ENCODE data around the gene TMEM132D. TPM values are rescaled to one million over a fixed set of nuclear protein-coding genes. Genes with fewer than 3 reads are reported as not detected.
A peak's percentile ranks its signal among the peaks of the same experiment; 100 is the strongest.

TMEM132D gene
- total and polyA plus RNA-seq, 2 of the 8 experiments (the other 6 are each of a cell fraction or from before 2014, with no cell fraction given) = 3.5 to 10.1 TPM

GRCh38 chr12:129903956-129904829 lies at the start of gene TMEM132D (continued):
- TF ChIP-seq SP1 (IDR thresholded peaks at IDR 0.05; ENCODE audit: low read depth, low read length) (no peak), TAF7 (optimal IDR thresholded peaks at IDR 0.05; ENCODE audit: borderline replicate concordance, low read depth, low read length) (no peak), BRCA1 (IDR thresholded peaks at IDR 0.05; ENCODE audit: low read depth, low read length) (no peak), EZH2 (IDR thresholded peaks at IDR 0.05; ENCODE audit: low read depth, low read length, severe bottlenecking) (peak; percentile 34), SRF (IDR thresholded peaks at IDR 0.05; ENCODE audit: low read depth, low read length) (no peak), MAFK (IDR thresholded peaks at IDR 0.05; ENCODE audit: low read depth, low read length) (no peak), SAP30 (IDR thresholded peaks at IDR 0.05; ENCODE audit: insufficient read depth, insufficient replicate concordance, low read length) (no peak), ATF3 (IDR thresholded peaks at IDR 0.05; ENCODE audit: insufficient read depth, low read depth, low read length) (no peak), CTBP2 (IDR thresholded peaks at IDR 0.05; ENCODE audit: borderline replicate concordance, insufficient read depth, insufficient read length, low read length) (peak; percentile 4), SIRT6 (IDR thresholded peaks at IDR 0.05; ENCODE audit: low read length) (no peak), CHD2 (IDR thresholded peaks at IDR 0.05; ENCODE audit: low read length) (no peak), POLR2AphosphoS5 (IDR thresholded peaks at IDR 0.05; ENCODE audit: low read depth, low read length) (no peak), POU5F1 (IDR thresholded peaks at IDR 0.05; ENCODE audit: low read depth, low read length) (no peak), TEAD4 (IDR thresholded peaks at IDR 0.05; ENCODE audit: low read depth, low read length) (no peak), TBP (IDR thresholded peaks at IDR 0.05; ENCODE audit: low read depth, low read length) (peak; percentile 16; the same call in 1 of the 2 replicates), KDM4A (IDR thresholded peaks at IDR 0.05; ENCODE audit: low read depth, low read length, severe bottlenecking) (peak; percentile 94)

All from H1 (cell line).